GM10248 (cell line): ENCODE measurements around the gene PTPRB.

Source experiments
- CTCF ChIA-PET: fragments of 300-600 bp; sonication (Branson Sonifier 250); formaldehyde crosslinking; extraction: SDS; loops from one replicate; lab custom pipeline; 2021; ENCODE audit warnings: antibody characterized with exemption; lab: Yijun Ruan, JAX
- POLR2A ChIA-PET: fragments of 350-650 bp; sonication (Branson Sonifier 250); formaldehyde crosslinking; extraction: SDS; loops from one replicate; lab custom pipeline; 2020; ENCODE audit warnings: antibody characterized with exemption; lab: Yijun Ruan, JAX
- DNase-seq: peaks from one replicate; pipeline ENCODE4 v3.0.0; 2012; ENCODE audit errors: extremely low spot score
- TF ChIP-seq, protein P1 (sequence below): IDR thresholded peaks from 2 replicates; pipeline ENCODE4 v1.5.1; 2012; ENCODE audit warnings: mild to moderate bottlenecking, low read depth; ENCODE audit errors: extremely low read depth, missing control alignments, control extremely low read depth

PTPRB gene

DNA sequence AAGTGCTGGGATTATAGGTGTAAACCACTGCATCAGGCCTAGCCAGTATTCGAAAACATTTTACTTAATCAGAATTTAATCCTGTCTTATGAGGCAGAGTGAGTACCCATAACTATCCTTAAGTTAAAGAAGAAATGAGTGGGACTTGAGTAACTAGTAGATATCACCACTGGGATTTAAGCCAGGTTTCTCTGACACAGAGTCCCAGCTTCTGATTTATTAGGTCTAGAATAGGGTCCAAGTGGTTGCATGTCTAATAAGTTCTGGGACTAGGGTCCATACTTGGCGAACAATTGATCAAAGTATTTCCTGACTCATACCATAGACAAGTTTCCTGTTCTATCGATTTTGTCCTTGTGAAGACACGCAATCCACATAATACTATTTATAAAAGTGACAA is 18.9 kb downstream of the PTPRB start:
- no peak for DNase-seq
- POLR2A ChIA-PET: no interaction called here
- CTCF ChIA-PET: interaction anchor here (1.5 to 3.2 kb wide), 2 partner anchors 11 to 718 kb away, joined by 3 to 15 read pairs; no protein-coding TSS in a partner anchor
- TF ChIP-seq, protein P1, sequence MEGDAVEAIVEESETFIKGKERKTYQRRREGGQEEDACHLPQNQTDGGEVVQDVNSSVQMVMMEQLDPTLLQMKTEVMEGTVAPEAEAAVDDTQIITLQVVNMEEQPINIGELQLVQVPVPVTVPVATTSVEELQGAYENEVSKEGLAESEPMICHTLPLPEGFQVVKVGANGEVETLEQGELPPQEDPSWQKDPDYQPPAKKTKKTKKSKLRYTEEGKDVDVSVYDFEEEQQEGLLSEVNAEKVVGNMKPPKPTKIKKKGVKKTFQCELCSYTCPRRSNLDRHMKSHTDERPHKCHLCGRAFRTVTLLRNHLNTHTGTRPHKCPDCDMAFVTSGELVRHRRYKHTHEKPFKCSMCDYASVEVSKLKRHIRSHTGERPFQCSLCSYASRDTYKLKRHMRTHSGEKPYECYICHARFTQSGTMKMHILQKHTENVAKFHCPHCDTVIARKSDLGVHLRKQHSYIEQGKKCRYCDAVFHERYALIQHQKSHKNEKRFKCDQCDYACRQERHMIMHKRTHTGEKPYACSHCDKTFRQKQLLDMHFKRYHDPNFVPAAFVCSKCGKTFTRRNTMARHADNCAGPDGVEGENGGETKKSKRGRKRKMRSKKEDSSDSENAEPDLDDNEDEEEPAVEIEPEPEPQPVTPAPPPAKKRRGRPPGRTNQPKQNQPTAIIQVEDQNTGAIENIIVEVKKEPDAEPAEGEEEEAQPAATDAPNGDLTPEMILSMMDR: no peak

GRCh38 chr12:70617450-70617849 is 19.8 kb downstream of the PTPRB start:
- no peak for DNase-seq
- TF ChIP-seq, protein P1: no peak
- ChIA-PET POLR2A (no interaction called here), CTCF (interaction anchor here (1.5 kb wide), 1 partner anchor 717 kb away, joined by 3 read pairs; no protein-coding TSS in a partner anchor)

DNA sequence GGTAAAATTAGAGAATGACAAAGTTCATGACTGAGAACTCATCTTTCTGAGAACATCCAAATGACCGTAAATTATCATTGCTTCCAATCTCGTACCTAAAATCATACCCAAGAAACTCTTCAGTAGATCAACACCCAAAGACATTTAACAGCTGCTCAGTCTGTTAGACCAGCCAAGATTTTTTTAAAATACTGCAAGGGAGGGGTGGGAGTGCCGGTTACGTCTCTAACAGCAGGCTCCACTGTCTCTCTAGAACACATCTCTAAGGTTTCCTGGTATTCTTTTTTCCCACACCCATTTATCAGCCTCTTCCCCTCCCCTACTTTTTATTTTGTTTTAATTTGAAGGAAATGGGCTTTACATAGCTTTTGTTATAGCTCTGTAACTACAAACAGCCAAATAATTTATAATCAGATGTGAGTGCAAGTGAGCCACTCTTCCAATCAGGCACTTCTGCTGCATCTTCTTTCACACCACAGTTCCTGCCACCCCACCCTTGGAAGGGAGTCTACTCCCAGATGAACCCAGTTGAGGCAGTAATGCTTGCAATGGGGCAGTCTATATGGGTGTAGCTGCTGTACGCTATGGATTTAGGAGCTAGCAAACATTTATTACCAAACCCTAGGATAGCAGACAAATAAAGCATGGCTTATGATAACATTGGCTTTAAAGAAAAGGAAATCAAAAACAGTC is 21.9 kb downstream of the PTPRB start:
- ChIA-PET CTCF (interaction anchor here (0.9 kb wide), 3 partner anchors 10 to 773 kb away, joined by 3 read pairs; no protein-coding TSS in a partner anchor), POLR2A (no interaction called here)
- DNase-seq: no peak
- TF ChIP-seq, protein P1: no peak

- ChIA-PET CTCF (interaction anchor here (1.2 to 1.5 kb wide), 2 partner anchors 11 to 49 kb away, joined by 3 to 4 read pairs; no protein-coding TSS in a partner anchor), POLR2A (no interaction called here)
- TF ChIP-seq, protein P1: no peak
- DNase-seq: peak; percentile 12
These were observed 27.3 kb downstream of the PTPRB start for GRCh38 chr12:70609739-70610491.

- CTCF ChIA-PET: no interaction called here
- TF ChIP-seq, protein P1: no peak
- DNase-seq: no peak
- POLR2A ChIA-PET: no interaction called here
These were observed 28.0 kb downstream of the PTPRB start for GRCh38 chr12:70609203-70609602.

GRCh38 chr12:70608184-70608583 is 29.0 kb downstream of the PTPRB start:
- DNase-seq: no peak
- TF ChIP-seq, protein P1: no peak
- ChIA-PET CTCF (no interaction called here), POLR2A (no interaction called here)
